CD4-positive, alpha-beta T cell treated with Interleukin-4 for 1 hour (primary cell): ENCODE measurements around the gene CETN1.

Experiments
- DNase-seq, 2 donors: peaks; one replicate each; pipeline ENCODE4 v3.0.0-alpha.2; 2020 to 2022

The CETN1 gene

GRCh38 chr18:577643-578375, 2.4 kb upstream of the CETN1 start:
- no peak for DNase-seq

GRCh38 chr18:579238-579637, 942 bp upstream of the CETN1 start:
- DNase-seq = no peak

GRCh38 chr18:581096-581495, 916 bp downstream of the CETN1 start:
- no peak for DNase-seq

- DNase-seq = no peak
Measured at GRCh38 chr18:582465-582864, 2.3 kb downstream of the CETN1 start.

- no peak for DNase-seq
Measured at GRCh38 chr18:595068-595467, 14.9 kb downstream of the CETN1 start.

- DNase-seq = no peak
Measured at GRCh38 chr18:595571-595970, 15.4 kb downstream of the CETN1 start.

GRCh38 chr18:596288-596881, 16.2 kb downstream of the CETN1 start:
- no peak for DNase-seq

GRCh38 chr18:598124-598589, 18.0 kb downstream of the CETN1 start:
- DNase-seq = no peak

GRCh38 chr18:600107-600506, 19.9 kb downstream of the CETN1 start:
- no peak for DNase-seq

- DNase-seq = no peak
Measured at GRCh38 chr18:604771-605170, 24.6 kb downstream of the CETN1 start.

- no peak for DNase-seq
Measured at GRCh38 chr18:607930-608329, 27.8 kb downstream of the CETN1 start.

- DNase-seq = no peak
Measured at GRCh38 chr18:610214-610928, 30.2 kb downstream of the CETN1 start.

GRCh38 chr18:612156-612555, 32.0 kb downstream of the CETN1 start:
- no peak for DNase-seq

- no peak for DNase-seq
Measured at GRCh38 chr18:614193-614592, 34.0 kb downstream of the CETN1 start.

GRCh38 chr18:615092-615521, 34.9 kb downstream of the CETN1 start:
- peak in 1 of 2 donors; percentile 4 for DNase-seq

- no peak for DNase-seq
Measured at GRCh38 chr18:615773-616172, 35.6 kb downstream of the CETN1 start.

- DNase-seq = peak in 1 of 2 donors; percentile 40
Measured at GRCh38 chr18:616380-616995, 36.3 kb downstream of the CETN1 start.

- DNase-seq = no peak
Measured at GRCh38 chr18:617970-618504, 37.9 kb downstream of the CETN1 start.

- no peak for DNase-seq
Measured at GRCh38 chr18:618618-619017, 38.4 kb downstream of the CETN1 start.

GRCh38 chr18:621291-622043, 41.3 kb downstream of the CETN1 start:
- no peak for DNase-seq

GRCh38 chr18:622289-622688, 42.1 kb downstream of the CETN1 start:
- DNase-seq = no peak
